HEK293 (cell line): Measurements from ENCODE around the gene IRF1.

Experiments
- CTCF ChIA-PET: fragments of 350-600 bp; formaldehyde crosslinking; extraction: SDS; loops from one replicate; lab custom pipeline; 2021; ENCODE audit warnings: antibody characterized with exemption; lab: Yijun Ruan, JAX
- POLR2A ChIA-PET: fragments of 300-600 bp; formaldehyde crosslinking; extraction: SDS; loops from one replicate; lab custom pipeline; 2020; ENCODE audit warnings: antibody characterized with exemption, inconsistent platforms; lab: Yijun Ruan, JAX
- H3K27ac ChIP-seq: fragments of 200-500 bp; sonication (Bioruptor generic); 2 replicates; pipeline ENCODE4 v1.5.1; 2014; ENCODE audit warnings: low read depth, low read length, control low read depth, inconsistent platforms; ENCODE audit errors: extremely low read depth
- H3K36me3 ChIP-seq, 2 experiments: fragments of 200-500 bp in 1 of 2; sonication (Bioruptor generic) in 1 of 2; 1 replicate in 1 of 2; 2 replicates in 1 of 2; pipeline ENCODE4 v1.5.1; 2014 to 2017; ENCODE audit warnings: inconsistent platforms in 2 of 2, low read length in 2 of 2; ENCODE audit not compliant: control insufficient read depth in 2 of 2, insufficient read depth in 1 of 2
- H3K4me1 ChIP-seq: fragments of 200-500 bp; sonication (Bioruptor generic); 2 replicates; pipeline ENCODE4 v1.5.1; 2014; ENCODE audit warnings: mild to moderate bottlenecking, low read length, inconsistent platforms; ENCODE audit not compliant: control insufficient read depth, insufficient read depth
- H3K4me3 ChIP-seq: 2 replicates; pipeline ENCODE4 v1.5.1; 2011; ENCODE audit warnings: low read depth, mild to moderate bottlenecking, control low read depth, low read length, moderate library complexity
- H3K9me3 ChIP-seq: fragments of 200-500 bp; sonication (Bioruptor generic); 2 replicates; pipeline ENCODE4 v1.5.1; 2014; ENCODE audit warnings: low read depth, low read length, inconsistent platforms; ENCODE audit not compliant: control insufficient read depth, insufficient read depth
- BCL11B ChIP-seq: fragments of 450-650 bp; formaldehyde crosslinking; IDR thresholded peaks from 2 replicates; pipeline ENCODE4 v1.5.1; 2016; ENCODE audit warnings: low read depth, missing biosample characterization, missing genetic modification characterization
- HOXA7 ChIP-seq: sonication (generic); formaldehyde crosslinking; IDR thresholded peaks from 2 replicates; pipeline ENCODE4 v1.8.1; 2022; ENCODE audit warnings: missing genetic modification reagents, borderline replicate concordance
- INSM2 ChIP-seq: fragments of 450-650 bp; formaldehyde crosslinking; IDR thresholded peaks from 2 replicates; pipeline ENCODE4 v1.5.1; 2016; ENCODE audit warnings: missing biosample characterization, missing genetic modification characterization
- KLF1 ChIP-seq: fragments of 450-650 bp; formaldehyde crosslinking; IDR thresholded peaks from 2 replicates; pipeline ENCODE4 v1.5.1; 2016; ENCODE audit warnings: missing biosample characterization, missing genetic modification characterization
- OVOL3 ChIP-seq: fragments of 450-650 bp; formaldehyde crosslinking; IDR thresholded peaks from 2 replicates; pipeline ENCODE4 v1.5.1; 2016; ENCODE audit warnings: missing biosample characterization, missing genetic modification characterization
- TSHZ1 ChIP-seq: fragments of 450-650 bp; formaldehyde crosslinking; IDR thresholded peaks from 2 replicates; pipeline ENCODE4 v1.5.1; 2016; ENCODE audit warnings: missing biosample characterization, missing genetic modification characterization, borderline replicate concordance
- ZBTB20 ChIP-seq: fragments of 450-650 bp; formaldehyde crosslinking; IDR thresholded peaks from 2 replicates; pipeline ENCODE4 v1.5.1; 2016; ENCODE audit warnings: missing biosample characterization, missing genetic modification characterization
- ZFP3 ChIP-seq: fragments of 450-650 bp; formaldehyde crosslinking; IDR thresholded peaks from 2 replicates; pipeline ENCODE4 v1.5.1; 2016; ENCODE audit warnings: low read depth, missing biosample characterization, missing genetic modification characterization
- ZIC2 ChIP-seq: fragments of 450-650 bp; formaldehyde crosslinking; IDR thresholded peaks from 2 replicates; pipeline ENCODE4 v1.5.1; 2016; ENCODE audit warnings: missing biosample characterization, missing genetic modification characterization
- ZNF248 ChIP-seq: fragments of 450-650 bp; formaldehyde crosslinking; IDR thresholded peaks from 2 replicates; pipeline ENCODE4 v1.5.1; 2017; ENCODE audit warnings: missing biosample characterization, missing genetic modification characterization
- ZNF366 ChIP-seq: fragments of 450-650 bp; formaldehyde crosslinking; conservative IDR thresholded peaks from 2 replicates; pipeline ENCODE4 v1.5.1; 2016; ENCODE audit warnings: missing biosample characterization, missing genetic modification characterization
- ZNF580 ChIP-seq: fragments of 450-650 bp; formaldehyde crosslinking; IDR thresholded peaks from 2 replicates; pipeline ENCODE4 v1.5.1; 2016; ENCODE audit warnings: missing biosample characterization, missing genetic modification characterization
- ZNF596 ChIP-seq: fragments of 450-650 bp; IDR thresholded peaks from 2 replicates; pipeline ENCODE4 v1.5.0; 2018; ENCODE audit warnings: missing biosample characterization, mild to moderate bottlenecking, missing genetic modification characterization, moderate library complexity
- ZNF792 ChIP-seq: fragments of 450-650 bp; formaldehyde crosslinking; IDR thresholded peaks from 2 replicates; pipeline ENCODE4 v1.5.1; 2016; ENCODE audit warnings: missing biosample characterization, missing genetic modification characterization

IRF1 gene

GRCh38 chr5:132461569-132462070, 29.0 kb downstream of the IRF1 start:
- Histone ChIP-seq H3K4me1 (no peaks in the 10 kb centered on the region), H3K4me3 (no peak overlapping the region), H3K36me3 (no peaks in the 10 kb centered on the region), H3K9me3 (no peaks in the 10 kb centered on the region), H3K27ac (no peak overlapping the region)
- CTCF ChIA-PET = no interaction called here
- POLR2A ChIA-PET = interaction anchor here (2.2 kb wide), 1 partner anchor 29 kb away, joined by 7 read pairs; the partner anchor contains the start of gene IRF1
- TF ChIP-seq TSHZ1 (tag by site-specific recombination) (no peak), INSM2 (no peak), HOXA7 (CRISPR knock-in tag) (no peak), ZNF248 (tag by site-specific recombination) (no peak), ZNF580 (tag by site-specific recombination) (no peak), ZNF366 (tag by site-specific recombination) (no peak), ZNF596 (tag by site-specific recombination) (no peak), ZFP3 (tag by site-specific recombination) (no peak), KLF1 (no peak), OVOL3 (no peak), BCL11B (tag by site-specific recombination) (no peak)
- TF ChIP-seq, all 188 proteins: peak for 0

GRCh38 chr5:132460846-132461568, 29.6 kb downstream of the IRF1 start:
- ChIA-PET CTCF (interaction anchor here (1.7 kb wide), 1 partner anchor 13 kb away, joined by 3 read pairs; no protein-coding TSS in a partner anchor), POLR2A (interaction anchor here (2.2 kb wide), 1 partner anchor 29 kb away, joined by 7 read pairs; the partner anchor contains the start of gene IRF1)
- Histone ChIP-seq H3K4me3 (no peak overlapping the region), H3K36me3 (no peaks in the 10 kb centered on the region), H3K27ac (no peak overlapping the region), H3K4me1 (no peaks in the 10 kb centered on the region), H3K9me3 (no peaks in the 10 kb centered on the region)
- TF ChIP-seq ZBTB20 = no peak
- peak; percentile 32 for TF ChIP-seq ZIC2 (tag by site-specific recombination)
- no peak for TF ChIP-seq ZNF792
